GM10248 (cell line): ENCODE data around the gene AKNA.
"Not testable (repeated sequence)": the region's sequence is repeated elsewhere in the genome, so short reads cannot be mapped to it uniquely, and the experiment has no call there.

Source experiments
- CTCF ChIA-PET: fragments of 300-600 bp; sonication (Branson Sonifier 250); formaldehyde crosslinking; extraction: SDS; loops from one replicate; lab custom pipeline; 2021; ENCODE audit warnings: antibody characterized with exemption; lab: Yijun Ruan, JAX
- POLR2A ChIA-PET: fragments of 350-650 bp; sonication (Branson Sonifier 250); formaldehyde crosslinking; extraction: SDS; loops from one replicate; lab custom pipeline; 2020; ENCODE audit warnings: antibody characterized with exemption; lab: Yijun Ruan, JAX
- DNase-seq: peaks from one replicate; pipeline ENCODE4 v3.0.0; 2012; ENCODE audit errors: extremely low spot score
- CTCF ChIP-seq: IDR thresholded peaks from 2 replicates; pipeline ENCODE4 v1.5.1; 2012; ENCODE audit warnings: mild to moderate bottlenecking, low read depth; ENCODE audit errors: extremely low read depth, missing control alignments, control extremely low read depth

AKNA gene

GRCh38 chr9:114324492-114324891 is 63.3 kb downstream of the AKNA start:
- DNase-seq: no peak
- ChIA-PET POLR2A (no interaction called here), CTCF (interaction anchor here (1.2 to 3.0 kb wide), 2 partner anchors 18 to 34 kb away, joined by 3 to 13 read pairs; no protein-coding TSS in a partner anchor)

GRCh38 chr9:114323849-114324248 is 63.9 kb downstream of the AKNA start:
- DNase-seq, POLR2A ChIA-PET: not testable (repeated sequence)
- CTCF ChIA-PET: interaction anchor here (3.0 kb wide), 1 partner anchor 33 kb away, joined by 13 read pairs; no protein-coding TSS in a partner anchor

More at GRCh38 chr9:114324492-114324891, 63.3 kb downstream of the AKNA start:
- no peak for TF ChIP-seq CTCF

- POLR2A ChIA-PET, CTCF ChIA-PET: not testable (repeated sequence)
Observed at GRCh38 chr9:114322831-114323531, 64.8 kb downstream of the AKNA start, which contains the start of gene ORM1. TSS of gene ORM1 (plus strand) at chr9:114323098. CDS start at chr9:114323134, 36 bp downstream.

GRCh38 chr9:114322160-114322818 is 65.5 kb downstream of the AKNA start:
- POLR2A ChIA-PET, CTCF ChIA-PET, DNase-seq: not testable (repeated sequence)

More at GRCh38 chr9:114322831-114323531, 64.8 kb downstream of the AKNA start, which contains the start of gene ORM1:
- not testable (repeated sequence) for DNase-seq

- CTCF ChIA-PET: interaction anchor here (1.2 kb wide), 1 partner anchor 31 kb away, joined by 3 read pairs; no protein-coding TSS in a partner anchor
- no peak for TF ChIP-seq CTCF
- no peak for DNase-seq
- POLR2A ChIA-PET: no interaction called here
Observed at GRCh38 chr9:114321759-114322158, 66.0 kb downstream of the AKNA start.

- DNase-seq, POLR2A ChIA-PET: not testable (repeated sequence)
- CTCF ChIA-PET: interaction anchor here (1.2 to 1.4 kb wide), 2 partner anchors 16 to 30 kb away, joined by 3 to 5 read pairs; no protein-coding TSS in a partner anchor
Observed at GRCh38 chr9:114320710-114321109, 67.1 kb downstream of the AKNA start.

- DNase-seq: no peak
- no peak for TF ChIP-seq CTCF
- ChIA-PET POLR2A (no interaction called here), CTCF (interaction anchor here (1.4 kb wide), 1 partner anchor 15 kb away, joined by 5 read pairs; no protein-coding TSS in a partner anchor)
Observed at GRCh38 chr9:114319147-114319546, 68.6 kb downstream of the AKNA start.

GRCh38 chr9:114318416-114318815 is 69.4 kb downstream of the AKNA start:
- no peak for DNase-seq
- ChIA-PET POLR2A (no interaction called here), CTCF (no interaction called here)
- TF ChIP-seq CTCF: no peak
